ENCODE results near the gene SIGLEC5. TPM values are rescaled to one million over a fixed set of nuclear protein-coding genes. Genes with fewer than 3 reads are reported as not detected.

SIGLEC5 gene
- total and polyA plus RNA-seq, 2 of the 8 experiments (the other 6 are each of a cell fraction or from before 2014, with no cell fraction given) = not detected

- TF ChIP-seq CHD7 (IDR thresholded peaks at IDR 0.05; ENCODE audit: insufficient replicate concordance, low read length) = no peak
- TF ChIP-seq SP2 (IDR thresholded peaks at IDR 0.05; ENCODE audit: low read length) = no peak
- no peak for TF ChIP-seq HDAC2 (IDR thresholded peaks at IDR 0.05; ENCODE audit: borderline replicate concordance in 1 of 2, low read depth in 2 of 2, low read length in 2 of 2)
- TF ChIP-seq TEAD4 (IDR thresholded peaks at IDR 0.05; ENCODE audit: low read depth, low read length) = no peak
Measured at GRCh38 chr19:51573331-51573730, 56.9 kb downstream of the SIGLEC5 start (continued).
